K562 (cell line): ENCODE results near the gene ERBB4. TPM values are rescaled to one million over a fixed set of nuclear protein-coding genes. Genes with fewer than 3 reads are reported as not detected.

ENCODE experiments used
- ARID3A ChIP-seq: IDR thresholded peaks from 2 replicates; pipeline ENCODE4 v1.6.1; 2012; ENCODE audit warnings: low read depth, low read length, improper control_type of control experiment, borderline replicate concordance
- FOXM1 ChIP-seq, 2 experiments: fragments of 450-650 bp in 1 of 2; sonication (generic) in 1 of 2; formaldehyde crosslinking in 1 of 2; IDR thresholded peaks; 2 replicates each; pipeline versions ENCODE4 v1.6.1 to v1.9.0; 2017 to 2022; ENCODE audit warnings: low read depth in 2 of 2, mild to moderate bottlenecking in 2 of 2, missing genetic modification reagents in 1 of 2, moderate library complexity in 1 of 2
- HNRNPLL ChIP-seq: fragments of 200-400 bp; formaldehyde crosslinking; IDR thresholded peaks from 2 replicates; pipeline ENCODE4 v1.6.1; 2017; ENCODE audit warnings: low read length, low read depth, mild to moderate bottlenecking; ENCODE audit not compliant: poor library complexity, severe bottlenecking
- NFIX ChIP-seq: fragments of 250-450 bp; sonication (Bioruptor Pico); IDR thresholded peaks from 2 replicates; pipeline ENCODE4 v1.4.0; 2020; ENCODE audit warnings: low read depth, mild to moderate bottlenecking, moderate library complexity
- NR2C1 ChIP-seq, 2 experiments: fragments of 450-650 bp; IDR thresholded peaks; 2 replicates each; pipeline ENCODE4 v1.6.1; 2017; ENCODE audit warnings: mild to moderate bottlenecking in 2 of 2, antibody characterized with exemption in 1 of 2, inconsistent platforms in 1 of 2, missing compliant biosample characterization in 1 of 2, missing genetic modification characterization in 1 of 2
- SMARCC2 ChIP-seq: fragments of 450-650 bp; IDR thresholded peaks from 2 replicates; pipeline ENCODE4 v1.6.1; 2017; ENCODE audit warnings: antibody characterized with exemption, moderate library complexity, mild to moderate bottlenecking, low read depth
- SP2 ChIP-seq: IDR thresholded peaks from 2 replicates; pipeline ENCODE4 v1.6.1; 2011; ENCODE audit warnings: mild to moderate bottlenecking, low read depth, low read length, moderate library complexity; ENCODE audit not compliant: poor library complexity, severe bottlenecking; ENCODE audit errors: extremely low read depth
- SRSF3 ChIP-seq: fragments of 200-400 bp; formaldehyde crosslinking; IDR thresholded peaks from 2 replicates; pipeline ENCODE4 v1.6.1; 2016; ENCODE audit warnings: mild to moderate bottlenecking, low read length, moderate library complexity; ENCODE audit not compliant: insufficient read depth
- TEAD4 ChIP-seq, 2 experiments: sonication (generic) in 1 of 2; formaldehyde crosslinking in 1 of 2; IDR thresholded peaks; 2 replicates each; pipeline versions ENCODE4 v1.6.1 to v1.8.0; 2012 to 2022; ENCODE audit warnings: borderline replicate concordance in 1 of 2, inconsistent platforms in 1 of 2, low read length in 1 of 2, mild to moderate bottlenecking in 1 of 2, missing genetic modification reagents in 1 of 2
- ZNF318 ChIP-seq, 2 experiments: fragments of 450-650 bp; IDR thresholded peaks; 2 replicates each; pipeline ENCODE4 v1.6.1; 2016; ENCODE audit warnings: mild to moderate bottlenecking in 2 of 2, borderline replicate concordance in 1 of 2, low read depth in 1 of 2, moderate library complexity in 1 of 2
- ZNF445 ChIP-seq: fragments of 250-450 bp; sonication (Bioruptor Pico); IDR thresholded peaks from 2 replicates; pipeline ENCODE4 v1.4.0; 2020; ENCODE audit warnings: low read depth, mild to moderate bottlenecking, moderate library complexity
- ZZZ3 ChIP-seq: fragments of 450-650 bp; IDR thresholded peaks from 2 replicates; pipeline ENCODE4 v1.6.1; 2016; ENCODE audit warnings: antibody characterized with exemption, mild to moderate bottlenecking, moderate library complexity
- polyA plus RNA-seq, 8 experiments: library from polyadenylated mRNA; depleted of rRNA in 4 of 8; stranded (reverse) in 5 of 8; unstranded in 3 of 8; fragments of >200 nt; fragmentation: Nextera tagmentation in 2 of 8; fragmentation: Illumina TruSeq in 1 of 8; extraction: Ambion mirVana in 2 of 8; extraction: Trizol in 1 of 8; gene quantifications; 2 replicates each; pipeline versions ENCODE4 v1.2.1 to v1.2.3, GENCODE V29; 2011 to 2014; ENCODE audit warnings: inconsistent platforms in 1 of 8, missing spikeins in 1 of 8
- total RNA-seq, 7 experiments: library from RNA; depleted of rRNA in 6 of 7; stranded (reverse); fragments of >200 nt in 6 of 7; fragmentation: Illumina TruSeq in 2 of 7; extraction: Trizol in 2 of 7; gene quantifications; 2 replicates each; pipeline versions ENCODE4 v1.2.1 to v1.2.3, GENCODE V29; 2011 to 2021; ENCODE audit warnings: low replicate concordance in 1 of 7

ERBB4 gene
- total and polyA plus RNA-seq, 9 of the 15 experiments (the other 6 are each of a cell fraction or from before 2014, with no cell fraction given) = not detected

GRCh38 chr2:212408524-212408923 lies 130.1 kb downstream of the ERBB4 start (continued):
- TF ChIP-seq ZNF318 (IDR thresholded peaks at IDR 0.05; ENCODE audit: borderline replicate concordance in 1 of 2, low read depth in 1 of 2) = no peak
- TF ChIP-seq ZZZ3 = no peak
- TF ChIP-seq ARID3A = no peak
- no peak for TF ChIP-seq NR2C1 (IDR thresholded peaks at IDR 0.05)
- TF ChIP-seq NR2C1 (tag; IDR thresholded peaks at IDR 0.05) = no peak
- no peak for TF ChIP-seq NFIX
- no peak for TF ChIP-seq SP2
- TF ChIP-seq ZNF445 (CRISPR knock-in tag) = no peak
- no peak for TF ChIP-seq SRSF3
- no peak for TF ChIP-seq HNRNPLL
- TF ChIP-seq TEAD4 (IDR thresholded peaks at IDR 0.05; ENCODE audit: low read length) = no peak
- TF ChIP-seq TEAD4 (CRISPR knock-in tag; IDR thresholded peaks at IDR 0.05; ENCODE audit: borderline replicate concordance) = no peak
- TF ChIP-seq FOXM1 (IDR thresholded peaks at IDR 0.05; ENCODE audit: low read depth) = no peak
- no peak for TF ChIP-seq FOXM1 (CRISPR knock-in tag; IDR thresholded peaks at IDR 0.05; ENCODE audit: low read depth)
- no peak for TF ChIP-seq SMARCC2
